Heart right ventricle (tissue), 16 donors: ENCODE results near the gene ATP5F1A. TPM values are rescaled to one million over a fixed set of nuclear protein-coding genes. Genes with fewer than 3 reads are reported as not detected.
A peak's percentile ranks its signal among the peaks of the same experiment; 100 is the strongest.

Source experiments
- ATAC-seq, 8 donors: fragments of 200-7000 bp; cut with Tn5 transposase; one replicate each; pipeline ENCODE4 v1.9.1; 2020; ENCODE audit warnings: mild to moderate bottlenecking in 8 of 8, moderate library complexity in 8 of 8, moderate number of reproducible peaks in 1 of 8
- DNase-seq, 2 donors: peaks; one replicate each; pipeline ENCODE4 v3.0.0-alpha.2; 2020
- H3K27ac ChIP-seq, 10 donors: fragments of 200-600 bp; sonication (generic) in 2 of 10; one replicate each; pipeline versions ENCODE4 v1.5.0 to v1.8.0; 2020 to 2022; ENCODE audit warnings: mild to moderate bottlenecking in 3 of 10
- H3K27me3 ChIP-seq, 7 donors: fragments of 200-600 bp; one replicate each; pipeline ENCODE4 v1.8.0; 2021 to 2022; ENCODE audit warnings: mild to moderate bottlenecking in 2 of 7
- H3K36me3 ChIP-seq, 9 donors: fragments of 200-600 bp; sonication (generic) in 1 of 9; one replicate each; pipeline versions ENCODE4 v1.5.0 to v1.8.0; 2020 to 2022; ENCODE audit warnings: mild to moderate bottlenecking in 2 of 9
- H3K4me1 ChIP-seq, 9 donors: fragments of 200-600 bp; sonication (generic) in 1 of 9; one replicate each; pipeline versions ENCODE4 v1.5.0 to v1.8.0; 2020 to 2022; ENCODE audit warnings: mild to moderate bottlenecking in 4 of 9
- H3K4me3 ChIP-seq, 10 donors: fragments of 200-600 bp; sonication (generic) in 2 of 10; one replicate each; pipeline versions ENCODE4 v1.5.0 to v1.8.0; 2020 to 2022; ENCODE audit warnings: mild to moderate bottlenecking in 7 of 10, moderate library complexity in 2 of 10
- H3K9me3 ChIP-seq, 11 donors: fragments of 200-600 bp in 10 of 11; sonication (generic) in 2 of 11; one replicate each; pipeline versions ENCODE4 v1.5.0 to v1.8.0; 2013 to 2022; ENCODE audit warnings: mild to moderate bottlenecking in 2 of 11, control low read depth in 1 of 11, moderate library complexity in 1 of 11
- CTCF ChIP-seq, 9 donors: fragments of 200-600 bp; sonication (generic) in 2 of 9; IDR thresholded peaks; one replicate each; pipeline versions ENCODE4 v1.5.0 to v1.8.0; 2021 to 2022; ENCODE audit warnings: antibody characterized with exemption in 9 of 9, mild to moderate bottlenecking in 5 of 9, moderate library complexity in 1 of 9
- WGBS, 2 donors: extraction: QIAGEN DNeasy Blood & Tissue Kit; methylation state at CpG; one replicate each; pipeline ENCODE4 v1.1.7; 2013; ENCODE audit warnings: inconsistent platforms in 1 of 2; 5-methylcytosine and 5-hydroxymethylcytosine counted together
- intact Hi-C, 10 donors: fragments of 100-400 bp; cut with DNase I; formaldehyde crosslinking; loops; one replicate each; pipeline versions ENCODE4 v1.11.1 to v1.14.2; 2022
- polyA plus RNA-seq, 2 donors: library from polyadenylated mRNA; stranded (reverse); fragments of 200-250 nt; gene quantifications; one replicate each; pipeline ENCODE4 v1.2.3, GENCODE V29; 2013
- total RNA-seq, 10 donors: library from RNA; stranded (reverse); fragmentation: NEBNext Ultra II Directional in 3 of 10; extraction: Animal tissue kit (Norgen Biotek cat#: 25700) in 3 of 10; gene quantifications; one replicate each; pipeline versions ENCODE4 v1.2.1 to v1.2.4, GENCODE V29; 2021 to 2023
- donor health status: Arrhythmogenic right ventricular cardiomyopathy.
- donor health status: ischemic (EF 13 %, LVEDD 7.1; RV severe dilation, severe dysfunction).
- donor health status: healthy with polysubstance abuse.
- donor health status: DM: no; HTN: yes; CAD: no.
- donor health status: DM: no; HTN: no; CAD: no.
- donor health status: ischemic (EF 25% LVEDD 6.9; RV normal size, moderate dysfunction).
- donor health status: ischemic (EF 25% LVEDD 5.7; RV mildly dilated, moderate dysfunction).
- donor health status: healthy.
- donor health status: DM: yes; HTN: yes; CAD: no.
- donor health status: Ischemic cardiomyopathy.
- donor health status: ischemic (EF 35%, LVEDD 5.7; RV mildly dilated, moderate dysfunction).
- donor health status: nonischemic (EF 11% LVEDD 7.7; RV severe dilation, severe dysfunction).
- donor health status: DM: yes; HTN: yes; CAD: no.
- donor health status: PGD.
- donor health status: ischemic (EF 29% LVEDD 5.4; RV normal size, mild dysfunction).
- donor health status: nonischemic (EF 23%, LVEDD 6.1; RV moderate dilation, normal function).

ATP5F1A gene
- total and polyA plus RNA-seq, 12 donors, result 613 to 2,460 (median 1,904) TPM

DNA sequence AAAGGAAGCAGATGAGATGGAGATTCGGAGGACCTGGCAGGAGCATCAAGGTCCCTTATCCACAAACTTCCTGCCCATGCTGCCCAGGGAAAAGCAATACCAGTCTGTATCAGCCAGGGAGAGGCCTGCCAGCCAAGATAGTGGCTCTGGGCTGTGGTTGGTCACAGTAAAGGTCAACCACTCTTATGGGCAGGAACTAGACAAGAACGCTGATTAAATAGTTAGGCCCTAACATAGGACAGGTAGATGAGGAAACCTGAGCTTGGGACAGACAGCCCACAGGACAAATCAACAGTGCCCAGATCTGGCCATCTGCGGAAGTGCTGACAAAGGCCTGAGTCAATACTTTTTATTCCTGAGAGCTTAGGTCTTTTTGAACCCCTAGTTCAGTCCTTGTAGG lies 36.7 kb downstream of the ATP5F1A start:
- WGBS, 2 donors, result 74 to 85% methylated on average over 3 of the region's 3 CpGs
- intact Hi-C loops, result loop anchor here in 2 of 10 donors (10.0 kb wide), 2 partner anchors 377 to 397 kb away; no protein-coding TSS in a partner anchor
- Histone ChIP-seq H3K9me3 (no peaks in the 10 kb centered on the region), H3K4me1 (peaks cover 0 to 25% (median 0%) of the 10 kb centered on the region in 9 donors), H3K4me3 (no peak overlapping the region), H3K36me3 (no peaks in the 10 kb centered on the region), H3K27ac (no peak overlapping the region), H3K27me3 (no peaks in the 10 kb centered on the region)
- DNase-seq, result no peak
- ATAC-seq, result no peak
- no peak for TF ChIP-seq CTCF (IDR thresholded peaks at IDR 0.05)

GRCh38 chr18:46060359-46060841 lies 37.7 kb downstream of the ATP5F1A start:
- TF ChIP-seq CTCF (IDR thresholded peaks at IDR 0.05), result no peak
- no peak overlapping the region for H3K27ac ChIP-seq
- ATAC-seq (no peak), DNase-seq (no peak)
- no peaks in the 10 kb centered on the region for H3K36me3 ChIP-seq
- H3K9me3 ChIP-seq, result no peaks in the 10 kb centered on the region
- peaks cover 0 to 35% (median 0%) of the 10 kb centered on the region in 9 donors for H3K4me1 ChIP-seq
- intact Hi-C loops, result loop anchor here in 2 of 10 donors (10.0 kb wide), 2 partner anchors 376 to 396 kb away; no protein-coding TSS in a partner anchor
- WGBS, 2 donors, result 78 to 80% methylated on average over 3 of the region's 3 CpGs
- H3K27me3 ChIP-seq, result no peaks in the 10 kb centered on the region
- no peak overlapping the region for H3K4me3 ChIP-seq

- H3K27ac ChIP-seq, result peak overlapping the region in 1 of 10 donors; percentile 61
- no peaks in the 10 kb centered on the region for H3K9me3 ChIP-seq
- H3K4me1 ChIP-seq, result peaks cover 0 to 50% (median 0%) of the 10 kb centered on the region in 9 donors
- no peak for TF ChIP-seq CTCF (IDR thresholded peaks at IDR 0.05)
- no peaks in the 10 kb centered on the region for H3K27me3 ChIP-seq
- WGBS, 2 donors, result 71 to 73% methylated on average over 4 of the region's 4 CpGs
- DNase-seq (no peak), ATAC-seq (no peak)
- intact Hi-C loops, result loop anchor here in 1 of 10 donors (10.0 kb wide), 1 partner anchor 381 kb away; no protein-coding TSS in a partner anchor
- no peaks in the 10 kb centered on the region for H3K36me3 ChIP-seq
- H3K4me3 ChIP-seq, result no peak overlapping the region
Measured at GRCh38 chr18:46055838-46056230, 42.3 kb downstream of the ATP5F1A start.

DNA sequence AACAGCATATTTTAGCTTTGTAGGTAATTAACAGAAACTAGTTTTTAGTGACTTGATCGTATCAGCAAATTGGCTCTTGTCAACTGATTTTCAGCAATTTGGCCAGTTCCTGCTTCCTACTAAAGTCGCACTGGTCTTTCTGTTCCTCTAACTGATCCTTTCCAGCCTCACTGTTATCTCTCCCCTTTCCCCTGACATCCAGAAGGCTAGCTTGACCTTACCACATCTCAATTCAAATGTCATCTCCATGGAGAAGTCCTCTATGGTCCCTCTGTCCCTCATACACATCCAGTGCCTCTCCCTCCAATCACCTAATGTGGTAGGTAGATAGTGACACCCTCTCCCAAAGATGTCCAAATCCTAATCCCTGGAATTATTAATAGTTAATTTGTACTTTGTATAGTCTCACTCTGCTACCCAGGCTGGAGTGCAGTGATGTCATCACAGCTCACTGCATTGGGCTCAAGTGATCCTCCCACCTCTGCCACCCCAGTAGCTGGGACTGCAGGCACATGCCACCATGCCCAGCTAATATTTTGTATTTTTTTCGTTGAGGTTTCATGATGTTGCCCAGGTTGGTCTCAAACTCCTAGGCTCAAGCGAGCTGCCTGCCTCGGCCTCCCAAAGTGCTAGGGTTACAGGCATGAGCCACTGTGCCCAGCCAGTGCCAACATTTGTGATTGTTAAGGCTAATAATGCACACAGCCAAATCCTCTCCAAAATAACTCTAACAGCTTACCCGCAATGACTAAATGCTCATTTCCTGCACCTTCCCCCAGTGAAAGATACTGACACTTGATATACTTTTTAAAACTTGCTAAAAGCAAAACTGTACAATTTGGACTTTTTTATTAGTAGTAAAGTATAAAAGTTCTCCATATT lies 42.9 kb downstream of the ATP5F1A start:
- Histone ChIP-seq H3K4me3 (no peak overlapping the region), H3K4me1 (peaks cover 0 to 44% (median 0%) of the 10 kb centered on the region in 9 donors), H3K27me3 (no peaks in the 10 kb centered on the region), H3K36me3 (no peaks in the 10 kb centered on the region), H3K27ac (peak overlapping the region in 1 of 10 donors; percentile 61), H3K9me3 (no peaks in the 10 kb centered on the region)
- DNase-seq (no peak), ATAC-seq (no peak)
- intact Hi-C loops, result loop anchor here in 1 of 10 donors (10.0 kb wide), 1 partner anchor 380 kb away; no protein-coding TSS in a partner anchor
- TF ChIP-seq CTCF (IDR thresholded peaks at IDR 0.05), result no peak
- WGBS, 2 donors, result 73 to 78% methylated on average over 6 of the region's 6 CpGs
